BJ (cell line): Measurements from ENCODE around the gene BICC1. TPM values are rescaled to one million over a fixed set of nuclear protein-coding genes. Genes with fewer than 3 reads are reported as not detected.

ENCODE experiments used
- CTCF ChIA-PET: fragments of 350-600 bp; formaldehyde crosslinking; extraction: SDS; loops from one replicate; lab custom pipeline; 2021; ENCODE audit warnings: antibody characterized with exemption, inconsistent platforms; lab: Yijun Ruan, JAX
- POLR2A ChIA-PET: fragments of 300-600 bp; sonication (Branson Sonifier 250); formaldehyde crosslinking; extraction: SDS; loops from one replicate; lab custom pipeline; 2021; ENCODE audit warnings: antibody characterized with exemption; lab: Charles Lee
- DNase-seq: peaks from one replicate; pipeline ENCODE4 v3.0.0-alpha.2; 2011; ENCODE audit warnings: low read depth
- H3K27me3 ChIP-seq: 2 replicates; pipeline ENCODE4 v1.6.0; 2011; ENCODE audit warnings: low read length; ENCODE audit not compliant: control insufficient read depth, insufficient read depth
- H3K36me3 ChIP-seq: 2 replicates; pipeline ENCODE4 v1.5.1; 2011; ENCODE audit warnings: low read length; ENCODE audit not compliant: control insufficient read depth, insufficient read depth
- H3K4me3 ChIP-seq: 2 replicates; pipeline ENCODE4 v1.5.1; 2011; ENCODE audit warnings: low read depth, mild to moderate bottlenecking, control low read depth, low read length
- polyA plus RNA-seq: library from polyadenylated mRNA; depleted of rRNA; stranded (reverse); fragments of >200 nt; gene quantifications from 2 replicates; pipeline ENCODE4 v1.2.3, GENCODE V29; 2011
- TF ChIP-seq, protein P1 (sequence below): IDR thresholded peaks from 2 replicates; pipeline ENCODE4 v1.5.1; 2011; ENCODE audit warnings: low read depth, mild to moderate bottlenecking, control low read depth, inconsistent platforms, low read length, moderate library complexity; ENCODE audit not compliant: insufficient read depth

Gene BICC1
- polyA plus RNA-seq, 1 experiment = 27.0 TPM

DNA sequence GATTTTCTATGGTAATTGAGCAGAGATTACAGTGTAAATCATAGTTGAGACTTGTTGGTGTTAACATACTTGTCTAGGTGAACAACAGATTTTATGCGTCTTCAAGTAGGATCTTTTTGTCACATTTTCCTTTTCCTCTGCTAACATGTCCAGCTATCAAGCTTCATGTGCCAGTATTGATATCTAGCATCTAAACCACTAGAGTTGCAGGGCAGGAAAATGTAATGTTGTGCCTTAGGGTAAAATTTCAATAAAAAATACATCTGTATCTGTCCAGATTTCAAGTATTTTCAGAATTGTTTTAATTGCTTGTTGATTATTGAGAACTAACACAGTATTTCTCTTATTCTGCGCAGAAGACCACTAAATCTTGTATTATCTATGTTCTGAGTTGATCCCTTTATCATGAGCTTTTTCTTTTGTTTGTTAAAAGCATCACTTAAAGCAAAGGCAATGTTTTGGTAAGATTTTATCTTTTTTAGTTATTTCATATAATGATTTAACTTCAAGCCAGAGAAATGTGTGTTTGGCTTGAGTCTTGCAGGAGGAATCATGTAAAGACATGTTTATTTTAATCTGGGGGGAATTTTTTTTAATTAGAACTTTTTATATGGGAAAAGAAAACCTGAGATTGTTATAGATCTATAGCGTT is 16.5 kb downstream of the BICC1 start:
- Histone ChIP-seq H3K4me3 (no peak overlapping the region), H3K36me3 (no peaks in the 10 kb centered on the region), H3K27me3 (no peaks in the 10 kb centered on the region)
- TF ChIP-seq, protein P1, sequence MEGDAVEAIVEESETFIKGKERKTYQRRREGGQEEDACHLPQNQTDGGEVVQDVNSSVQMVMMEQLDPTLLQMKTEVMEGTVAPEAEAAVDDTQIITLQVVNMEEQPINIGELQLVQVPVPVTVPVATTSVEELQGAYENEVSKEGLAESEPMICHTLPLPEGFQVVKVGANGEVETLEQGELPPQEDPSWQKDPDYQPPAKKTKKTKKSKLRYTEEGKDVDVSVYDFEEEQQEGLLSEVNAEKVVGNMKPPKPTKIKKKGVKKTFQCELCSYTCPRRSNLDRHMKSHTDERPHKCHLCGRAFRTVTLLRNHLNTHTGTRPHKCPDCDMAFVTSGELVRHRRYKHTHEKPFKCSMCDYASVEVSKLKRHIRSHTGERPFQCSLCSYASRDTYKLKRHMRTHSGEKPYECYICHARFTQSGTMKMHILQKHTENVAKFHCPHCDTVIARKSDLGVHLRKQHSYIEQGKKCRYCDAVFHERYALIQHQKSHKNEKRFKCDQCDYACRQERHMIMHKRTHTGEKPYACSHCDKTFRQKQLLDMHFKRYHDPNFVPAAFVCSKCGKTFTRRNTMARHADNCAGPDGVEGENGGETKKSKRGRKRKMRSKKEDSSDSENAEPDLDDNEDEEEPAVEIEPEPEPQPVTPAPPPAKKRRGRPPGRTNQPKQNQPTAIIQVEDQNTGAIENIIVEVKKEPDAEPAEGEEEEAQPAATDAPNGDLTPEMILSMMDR = no peak
- POLR2A ChIA-PET = no interaction called here
- no peak for DNase-seq
- CTCF ChIA-PET = interaction anchor here (1.0 to 2.3 kb wide), 4 partner anchors 9 to 114 kb away, joined by 3 to 15 read pairs (median 4); no protein-coding TSS in a partner anchor

DNA sequence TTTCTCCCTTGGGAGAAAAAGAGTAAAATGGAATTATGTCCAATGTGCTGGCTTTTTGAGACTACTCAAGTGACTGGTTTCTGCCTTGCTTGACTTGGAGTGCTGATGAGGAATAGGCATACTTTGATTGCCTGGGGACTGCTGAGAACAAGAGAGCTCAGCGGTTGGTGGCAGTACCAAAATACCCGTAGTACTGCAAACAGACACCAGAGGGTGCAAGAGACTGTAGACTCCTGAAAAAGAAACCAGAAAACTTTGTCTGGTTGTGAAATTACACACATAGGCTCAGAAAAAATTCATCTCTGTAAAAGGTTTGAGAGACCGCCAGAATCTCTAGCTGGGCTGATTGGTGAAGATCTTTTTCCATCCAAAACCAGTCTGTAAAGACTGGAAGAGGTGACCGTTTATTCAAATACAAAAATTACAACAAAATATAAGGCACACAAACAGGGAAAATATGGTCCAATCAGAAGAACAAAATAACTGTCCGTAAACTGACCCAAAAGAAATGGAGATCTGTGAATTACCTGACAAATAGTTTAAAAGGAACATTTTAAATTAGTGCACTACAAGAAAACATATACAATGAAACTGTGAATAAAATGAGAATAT is 18.5 kb downstream of the BICC1 start:
- Histone ChIP-seq H3K36me3 (no peaks in the 10 kb centered on the region), H3K27me3 (no peaks in the 10 kb centered on the region), H3K4me3 (no peak overlapping the region)
- ChIA-PET CTCF (interaction anchor here (0.5 to 2.3 kb wide), 37 partner anchors 11 to 1057 kb away, joined by 3 to 15 read pairs (median 4); no protein-coding TSS in a partner anchor), POLR2A (interaction anchor here (0.8 kb wide), 1 partner anchor 13 kb away, joined by 3 read pairs; no protein-coding TSS in a partner anchor)
- no peak for DNase-seq
- TF ChIP-seq, protein P1 = peak; percentile 76

DNA sequence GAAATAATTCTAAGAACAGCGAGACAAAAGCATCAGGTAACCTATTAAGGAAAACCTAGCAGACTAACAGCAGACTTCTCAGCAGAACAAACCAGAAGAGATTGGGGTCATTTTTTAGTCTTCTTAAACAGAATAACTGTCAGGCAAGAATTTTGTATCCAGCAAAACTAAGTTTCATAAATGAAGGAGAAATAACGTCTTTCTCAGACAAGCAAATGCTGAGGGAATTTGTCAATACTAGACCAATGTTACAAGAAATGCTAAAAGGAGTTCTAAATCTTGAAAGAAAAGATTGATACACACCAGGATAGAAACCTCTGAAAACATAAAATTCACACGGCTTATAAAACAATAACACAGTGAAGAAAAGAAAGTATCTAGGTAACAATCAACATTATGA is 22.6 kb downstream of the BICC1 start:
- ChIA-PET POLR2A (no interaction called here), CTCF (no interaction called here)
- Histone ChIP-seq H3K4me3 (no peak overlapping the region), H3K36me3 (no peaks in the 10 kb centered on the region), H3K27me3 (no peaks in the 10 kb centered on the region)
- no peak for DNase-seq
- TF ChIP-seq, protein P1 = no peak

- Histone ChIP-seq H3K36me3 (no peaks in the 10 kb centered on the region), H3K27me3 (no peaks in the 10 kb centered on the region), H3K4me3 (no peak overlapping the region)
- ChIA-PET CTCF (no interaction called here), POLR2A (no interaction called here)
- no peak for DNase-seq
- TF ChIP-seq, protein P1 = no peak
Observed at GRCh38 chr10:58543141-58543540, 30.5 kb downstream of the BICC1 start.

GRCh38 chr10:58544135-58544534 is 31.5 kb downstream of the BICC1 start:
- TF ChIP-seq, protein P1 = no peak
- Histone ChIP-seq H3K4me3 (no peak overlapping the region), H3K36me3 (no peaks in the 10 kb centered on the region), H3K27me3 (no peaks in the 10 kb centered on the region)
- CTCF ChIA-PET = no interaction called here
- DNase-seq = no peak
- POLR2A ChIA-PET = interaction anchor here (0.8 kb wide), 1 partner anchor 13 kb away, joined by 3 read pairs; no protein-coding TSS in a partner anchor
